Trophoblast cell (in vitro differentiated cells and primary cell): Measurements from ENCODE around the gene METTL13.
"Not testable (repeated sequence)": the region's sequence is repeated elsewhere in the genome, so short reads cannot be mapped to it uniquely, and the experiment has no call there.

Source experiments
- DNase-seq, 2 donors: peaks; one replicate each; pipeline ENCODE4 v3.0.0-alpha.2; 2016
- H2AFZ ChIP-seq: 2 replicates; pipeline ENCODE4 v1.6.1; 2013; ENCODE audit warnings: low read length, moderate library complexity, mild to moderate bottlenecking; ENCODE audit not compliant: insufficient read depth, poor library complexity
- H2AK5ac ChIP-seq: 2 replicates; pipeline ENCODE4 v1.6.1; 2013; ENCODE audit warnings: mild to moderate bottlenecking, low read length
- H2BK120ac ChIP-seq: 2 replicates; pipeline ENCODE4 v1.6.1; 2013; ENCODE audit warnings: low read length, mild to moderate bottlenecking, moderate library complexity; ENCODE audit not compliant: insufficient read depth, poor library complexity
- H2BK12ac ChIP-seq: 2 replicates; pipeline ENCODE4 v1.6.1; 2013; ENCODE audit warnings: mild to moderate bottlenecking, low read length, moderate library complexity
- H2BK5ac ChIP-seq: 2 replicates; pipeline ENCODE4 v1.6.1; 2013; ENCODE audit warnings: low read length, low read depth, moderate library complexity, mild to moderate bottlenecking; ENCODE audit not compliant: poor library complexity
- H3K14ac ChIP-seq: 2 replicates; pipeline ENCODE4 v1.6.1; 2013; ENCODE audit warnings: mild to moderate bottlenecking, low read length
- H3K18ac ChIP-seq: 2 replicates; pipeline ENCODE4 v1.6.1; 2013; ENCODE audit warnings: mild to moderate bottlenecking, low read length
- H3K23ac ChIP-seq: 2 replicates; pipeline ENCODE4 v1.6.1; 2013; ENCODE audit warnings: low read length
- H3K27ac ChIP-seq: 2 replicates; pipeline ENCODE4 v1.5.1; 2013; ENCODE audit warnings: low read depth, mild to moderate bottlenecking, inconsistent platforms, low read length, moderate library complexity
- H3K27me3 ChIP-seq: 2 replicates; pipeline ENCODE4 v1.6.1; 2013; ENCODE audit warnings: inconsistent platforms, mild to moderate bottlenecking, low read length, moderate library complexity; ENCODE audit not compliant: insufficient read depth
- H3K36me3 ChIP-seq, 2 experiments: 1 replicate in 1 of 2; 2 replicates in 1 of 2; pipeline ENCODE4 v1.6.1; 2013; ENCODE audit warnings: low read length in 2 of 2, mild to moderate bottlenecking in 2 of 2, moderate library complexity in 1 of 2; ENCODE audit not compliant: insufficient read depth in 2 of 2, control insufficient read depth in 1 of 2
- H3K4ac ChIP-seq: 2 replicates; pipeline ENCODE4 v1.6.1; 2013; ENCODE audit warnings: low read depth, mild to moderate bottlenecking, low read length, moderate library complexity
- H3K4me1 ChIP-seq, 2 experiments: 1 replicate in 1 of 2; 2 replicates in 1 of 2; pipeline ENCODE4 v1.6.1; 2013; ENCODE audit warnings: low read length in 2 of 2, mild to moderate bottlenecking in 2 of 2, moderate library complexity in 1 of 2; ENCODE audit not compliant: insufficient read depth in 2 of 2, control insufficient read depth in 1 of 2
- H3K4me2 ChIP-seq: 2 replicates; pipeline ENCODE4 v1.6.1; 2013; ENCODE audit warnings: inconsistent platforms, mild to moderate bottlenecking, low read length, moderate library complexity
- H3K4me3 ChIP-seq: 2 replicates; pipeline ENCODE4 v1.5.1; 2013; ENCODE audit warnings: mild to moderate bottlenecking, low read depth, low read length, inconsistent platforms
- H3K79me1 ChIP-seq: one replicate; pipeline ENCODE4 v1.6.1; 2013; ENCODE audit warnings: low read length
- H3K79me2 ChIP-seq: 2 replicates; pipeline ENCODE4 v1.6.1; 2013; ENCODE audit warnings: low read length, mild to moderate bottlenecking; ENCODE audit not compliant: control insufficient read depth, insufficient read depth, poor library complexity
- H3K9ac ChIP-seq: 2 replicates; pipeline ENCODE4 v1.6.1; 2013; ENCODE audit warnings: mild to moderate bottlenecking, low read length
- H3K9me3 ChIP-seq: 2 replicates; pipeline ENCODE4 v1.6.1; 2013; ENCODE audit warnings: low read depth, mild to moderate bottlenecking, control low read depth, inconsistent platforms, low read length; ENCODE audit not compliant: insufficient read depth
- H4K12ac ChIP-seq: 2 replicates; pipeline ENCODE4 v1.6.1; 2013; ENCODE audit warnings: low read depth, mild to moderate bottlenecking, low read length, moderate library complexity
- H4K8ac ChIP-seq: 2 replicates; pipeline ENCODE4 v1.6.1; 2013; ENCODE audit warnings: low read depth, mild to moderate bottlenecking, low read length, moderate library complexity
- H4K91ac ChIP-seq: one replicate; pipeline ENCODE4 v1.6.1; 2013; ENCODE audit warnings: low read depth, mild to moderate bottlenecking, low read length, moderate library complexity
- WGBS: extraction: QIAGEN DNeasy Blood & Tissue Kit; methylation state at CpG from one replicate; pipeline ENCODE4 v1.1.7; 2013; ENCODE audit warnings: missing lambda C conversion rate; ENCODE audit not compliant: insufficient read length, insufficient coverage; ENCODE audit errors: extremely low coverage; 5-methylcytosine and 5-hydroxymethylcytosine counted together

Gene METTL13

GRCh38 chr1:171798765-171799164 lies 17.3 kb downstream of the METTL13 start:
- WGBS = no CpG with 5 or more reads among the region's 3 CpGs
- Histone ChIP-seq H3K27me3 (no peaks in the 10 kb centered on the region), H3K9me3 (no peaks in the 10 kb centered on the region), H3K4me2 (no peak overlapping the region), H2AK5ac (no peak overlapping the region), H3K14ac (no peak overlapping the region), H4K8ac (no peak overlapping the region), H2BK12ac (no peak overlapping the region), H3K23ac (no peak overlapping the region), H4K12ac (no peak overlapping the region), H3K9ac (no peak overlapping the region), H3K79me2 (no peaks in the 10 kb centered on the region), H4K91ac (no peak overlapping the region), H2BK120ac (no peak overlapping the region), H3K79me1 (no peaks in the 10 kb centered on the region), H2AFZ (no peak overlapping the region), H3K27ac (no peak overlapping the region), H3K4me3 (no peak overlapping the region), H3K4ac (no peak overlapping the region), H2BK5ac (no peak overlapping the region), H3K4me1 (no peaks in the 10 kb centered on the region), H3K18ac (no peak overlapping the region), H3K36me3 (peaks cover 5 to 24% of the 10 kb centered on the region in 2 experiments)
- no peak for DNase-seq

- Histone ChIP-seq H3K4me2 (no peak overlapping the region), H2AFZ (no peak overlapping the region), H3K9ac (no peak overlapping the region), H2BK120ac (no peak overlapping the region), H2BK12ac (no peak overlapping the region), H3K4me1 (no peaks in the 10 kb centered on the region), H3K79me1 (no peaks in the 10 kb centered on the region), H3K4ac (no peak overlapping the region), H3K9me3 (no peaks in the 10 kb centered on the region), H3K18ac (no peak overlapping the region), H2BK5ac (no peak overlapping the region), H3K14ac (no peak overlapping the region), H3K23ac (no peak overlapping the region), H4K12ac (no peak overlapping the region), H3K36me3 (peaks cover 5 to 24% of the 10 kb centered on the region in 2 experiments), H3K27ac (no peak overlapping the region), H3K4me3 (no peak overlapping the region), H2AK5ac (no peak overlapping the region), H3K79me2 (no peaks in the 10 kb centered on the region), H4K8ac (no peak overlapping the region), H3K27me3 (no peaks in the 10 kb centered on the region), H4K91ac (no peak overlapping the region)
- WGBS = no CpG with 5 or more reads among the region's 4 CpGs
- no peak for DNase-seq
Observed at GRCh38 chr1:171799166-171799565, 17.7 kb downstream of the METTL13 start.

GRCh38 chr1:171799698-171800097 lies 18.2 kb downstream of the METTL13 start:
- not testable (repeated sequence) for H4K12ac ChIP-seq, H3K27ac ChIP-seq, H3K4me3 ChIP-seq, H2AFZ ChIP-seq, H3K79me1 ChIP-seq, H2AK5ac ChIP-seq, H3K23ac ChIP-seq, H3K9ac ChIP-seq, H3K9me3 ChIP-seq, H4K8ac ChIP-seq, H3K4me1 ChIP-seq, H2BK120ac ChIP-seq, H3K14ac ChIP-seq, H3K18ac ChIP-seq, H3K27me3 ChIP-seq, H3K79me2 ChIP-seq, DNase-seq, H2BK12ac ChIP-seq, H3K4me2 ChIP-seq, H3K4ac ChIP-seq, H2BK5ac ChIP-seq, H4K91ac ChIP-seq
- no CpG with 5 or more reads among the region's 2 CpGs for WGBS
- H3K36me3 ChIP-seq = peaks cover 5 to 22% of the 10 kb centered on the region in 2 experiments

- Histone ChIP-seq H2BK12ac (no peak overlapping the region), H3K9ac (no peak overlapping the region), H3K4me3 (no peak overlapping the region)
Observed at GRCh38 chr1:171800342-171800741, 18.9 kb downstream of the METTL13 start.

More at GRCh38 chr1:171800342-171800741, 18.9 kb downstream of the METTL13 start:
- no peak overlapping the region for H2BK5ac ChIP-seq
- H3K27ac ChIP-seq = no peak overlapping the region
- H3K36me3 ChIP-seq = peaks cover 5 to 18% of the 10 kb centered on the region in 2 experiments
- H3K23ac ChIP-seq = no peak overlapping the region
- H2AK5ac ChIP-seq = no peak overlapping the region
- peak in 1 of 2 donors; percentile 10 for DNase-seq
- H4K12ac ChIP-seq = no peak overlapping the region
- H3K4ac ChIP-seq = no peak overlapping the region
- no peak overlapping the region for H3K4me2 ChIP-seq
- no peaks in the 10 kb centered on the region for H3K9me3 ChIP-seq
- WGBS = no CpG with 5 or more reads among the region's 3 CpGs
- H3K79me1 ChIP-seq = no peaks in the 10 kb centered on the region
- H4K91ac ChIP-seq = no peak overlapping the region
- H3K27me3 ChIP-seq = no peaks in the 10 kb centered on the region
- H2AFZ ChIP-seq = no peak overlapping the region
- no peaks in the 10 kb centered on the region for H3K79me2 ChIP-seq
- H3K4me1 ChIP-seq = no peaks in the 10 kb centered on the region
- no peak overlapping the region for H3K18ac ChIP-seq
- no peak overlapping the region for H4K8ac ChIP-seq
- H3K14ac ChIP-seq = no peak overlapping the region
- no peak overlapping the region for H2BK120ac ChIP-seq
